ENCODE measurements around the gene GGT1.
"Not testable (repeated sequence)": the region's sequence is repeated elsewhere in the genome, so short reads cannot be mapped to it uniquely, and the experiment has no call there.

GGT1 gene

GRCh38 chr22:24672532-24672931, 69.5 kb downstream of the GGT1 start:
- not testable (repeated sequence) for H3K9ac ChIP-seq (ENCODE audit: low read depth, low read length); H3K4me3 ChIP-seq (ENCODE audit: low read length); H3K36me3 ChIP-seq (ENCODE audit: insufficient read depth, low read depth, low read length); H3K27me3 ChIP-seq (ENCODE audit: insufficient read depth, low read length); H3K4me1 ChIP-seq (ENCODE audit: insufficient read depth, low read length); H3K27ac ChIP-seq (ENCODE audit: low read length); H3K9me3 ChIP-seq (ENCODE audit: insufficient read depth, low read depth, low read length)

All from iPS-20b (cell line).